ENCODE results near the gene C8A. TPM values are rescaled to one million over a fixed set of nuclear protein-coding genes. Genes with fewer than 3 reads are reported as not detected.

C8A gene
- total and polyA plus RNA-seq, 2 of the 13 experiments (the other 11 are each of a cell fraction or from before 2014, with no cell fraction given): 10.5 to 15.0 TPM

DNA sequence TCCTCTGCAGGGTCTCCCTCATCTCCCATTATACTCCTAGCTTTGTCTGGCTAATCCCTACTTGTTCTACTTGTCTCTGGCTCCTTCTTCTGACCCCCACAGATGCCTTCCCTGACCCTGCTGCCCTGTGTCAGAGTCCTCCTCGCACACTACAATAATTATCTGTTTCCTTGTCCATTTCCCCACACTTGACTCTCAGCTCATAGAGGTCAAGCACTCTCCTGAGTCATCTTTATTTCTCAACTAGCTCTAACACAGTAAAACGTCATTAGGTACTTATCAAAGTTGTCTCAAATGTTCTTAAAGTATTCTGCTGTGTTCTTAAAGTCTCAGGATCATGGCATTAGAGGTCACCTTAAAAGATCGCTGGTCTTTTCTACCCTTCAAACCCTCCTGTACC lies 47.1 kb downstream of the C8A start (continued):
- TF ChIP-seq PRMT3 (CRISPR knock-in tag; IDR thresholded peaks at IDR 0.05; ENCODE audit: borderline replicate concordance, low read depth): no peak
- no peak for TF ChIP-seq RBM39 (IDR thresholded peaks at IDR 0.05; ENCODE audit: low read depth, low read length, poor library complexity, severe bottlenecking)
- TF ChIP-seq, protein P1, sequence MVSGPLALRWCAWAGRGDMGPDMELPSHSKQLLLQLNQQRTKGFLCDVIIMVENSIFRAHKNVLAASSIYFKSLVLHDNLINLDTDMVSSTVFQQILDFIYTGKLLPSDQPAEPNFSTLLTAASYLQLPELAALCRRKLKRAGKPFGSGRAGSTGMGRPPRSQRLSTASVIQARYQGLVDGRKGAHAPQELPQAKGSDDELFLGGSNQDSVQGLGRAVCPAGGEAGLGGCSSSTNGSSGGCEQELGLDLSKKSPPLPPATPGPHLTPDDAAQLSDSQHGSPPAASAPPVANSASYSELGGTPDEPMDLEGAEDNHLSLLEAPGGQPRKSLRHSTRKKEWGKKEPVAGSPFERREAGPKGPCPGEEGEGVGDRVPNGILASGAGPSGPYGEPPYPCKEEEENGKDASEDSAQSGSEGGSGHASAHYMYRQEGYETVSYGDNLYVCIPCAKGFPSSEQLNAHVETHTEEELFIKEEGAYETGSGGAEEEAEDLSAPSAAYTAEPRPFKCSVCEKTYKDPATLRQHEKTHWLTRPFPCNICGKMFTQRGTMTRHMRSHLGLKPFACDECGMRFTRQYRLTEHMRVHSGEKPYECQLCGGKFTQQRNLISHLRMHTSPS (CRISPR knock-in tag; IDR thresholded peaks at IDR 0.05; ENCODE audit: low read depth): no peak
- no peak for TF ChIP-seq ZC3H13 (CRISPR knock-in tag; IDR thresholded peaks at IDR 0.05)
- TF ChIP-seq KLF13 (CRISPR knock-in tag; IDR thresholded peaks at IDR 0.05): no peak

DNA sequence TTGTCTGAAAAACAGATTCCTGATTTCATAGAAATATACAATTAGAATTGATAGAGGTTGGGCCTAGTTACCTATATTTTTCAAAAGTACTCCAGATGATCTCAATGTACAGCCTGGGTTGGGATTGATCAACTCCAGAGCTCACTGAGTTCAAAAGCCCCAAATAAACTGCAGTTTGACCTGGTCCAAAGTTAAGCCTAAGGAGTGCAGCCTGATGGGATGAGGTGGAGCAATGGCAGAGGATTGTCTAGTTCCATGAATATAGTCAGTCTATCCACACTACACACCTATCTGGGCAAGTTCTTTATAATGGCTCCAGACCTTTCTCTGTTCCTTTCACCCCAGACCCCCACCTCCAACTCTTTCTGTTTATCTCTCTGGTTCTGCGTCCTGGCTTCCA lies 49.2 kb downstream of the C8A start:
- no peaks in the 10 kb centered on the region for H3K27me3 ChIP-seq (ENCODE audit: control insufficient read depth in 1 of 2, insufficient read depth in 2 of 2, low read length in 2 of 2)
- intact Hi-C loops (cut with micrococcal nuclease; ENCODE audit: unreplicated experiment) (no loop called here), in situ Hi-C loops (cut with HindIII; ENCODE audit: extremely low pct_ligation_motif_present, low pct_unique_long_range_greater_than_20kb) (no loop called here)
- H3K79me2 ChIP-seq (ENCODE audit: insufficient read depth, low read length): no peaks in the 10 kb centered on the region
- H3K36me3 ChIP-seq (replicated peaks in 1 of 2; ENCODE audit: control insufficient read depth in 1 of 2, insufficient read depth in 2 of 2, low read length in 2 of 2): no peaks in the 10 kb centered on the region; a peak in 1 of 5 replicates
- no TSS peak for BruUV-seq (replicated peaks)
- H3K9me3 ChIP-seq (ENCODE audit: low read length): no peaks in the 10 kb centered on the region
- H3K9ac ChIP-seq (ENCODE audit: insufficient read depth, low read depth, low read length): no peak overlapping the region
- no peak overlapping the region for H3K27ac ChIP-seq (ENCODE audit: extremely low read length, insufficient read depth, low read length)
- peaks cover 63% of the 10 kb centered on the region for H3K4me1 ChIP-seq (ENCODE audit: insufficient read depth, low read length)
- H3K4me3 ChIP-seq (replicated peaks in 1 of 3; ENCODE audit: insufficient read depth in 1 of 3, low read depth in 2 of 3, low read length in 3 of 3): no peak overlapping the region
- no peak for FAIRE-seq
- H2AFZ ChIP-seq (ENCODE audit: low read length): no peak overlapping the region
- CTCF ChIA-PET (ENCODE audit: low intra/inter-chr PET ratio, low total read pairs): no interaction called here
- no peak for ATAC-seq
- no peak overlapping the region for H3K4me2 ChIP-seq (ENCODE audit: low read depth, low read length)
- 100% methylated on average over 1 of the region's 1 CpG for WGBS (ENCODE audit: low lambda C conversion rate)
- TF ChIP-seq, protein P2, sequence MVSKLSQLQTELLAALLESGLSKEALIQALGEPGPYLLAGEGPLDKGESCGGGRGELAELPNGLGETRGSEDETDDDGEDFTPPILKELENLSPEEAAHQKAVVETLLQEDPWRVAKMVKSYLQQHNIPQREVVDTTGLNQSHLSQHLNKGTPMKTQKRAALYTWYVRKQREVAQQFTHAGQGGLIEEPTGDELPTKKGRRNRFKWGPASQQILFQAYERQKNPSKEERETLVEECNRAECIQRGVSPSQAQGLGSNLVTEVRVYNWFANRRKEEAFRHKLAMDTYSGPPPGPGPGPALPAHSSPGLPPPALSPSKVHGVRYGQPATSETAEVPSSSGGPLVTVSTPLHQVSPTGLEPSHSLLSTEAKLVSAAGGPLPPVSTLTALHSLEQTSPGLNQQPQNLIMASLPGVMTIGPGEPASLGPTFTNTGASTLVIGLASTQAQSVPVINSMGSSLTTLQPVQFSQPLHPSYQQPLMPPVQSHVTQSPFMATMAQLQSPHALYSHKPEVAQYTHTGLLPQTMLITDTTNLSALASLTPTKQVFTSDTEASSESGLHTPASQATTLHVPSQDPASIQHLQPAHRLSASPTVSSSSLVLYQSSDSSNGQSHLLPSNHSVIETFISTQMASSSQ (IDR thresholded peaks at IDR 0.05; ENCODE audit: low read depth): no peak
- TF ChIP-seq, protein P2 (CRISPR knock-in tag; IDR thresholded peaks at IDR 0.05; ENCODE audit: borderline replicate concordance): no peak
- no peak for TF ChIP-seq HOXA3 (CRISPR knock-in tag; IDR thresholded peaks at IDR 0.05)
- TF ChIP-seq RELA (CRISPR knock-in tag; IDR thresholded peaks at IDR 0.05): no peak
- TF ChIP-seq HNF4A (CRISPR knock-in tag; IDR thresholded peaks at IDR 0.05): peak; percentile 26; the same call in 1 of the 2 replicates
- no peak for DNase-seq (ENCODE audit: low spot score)
- H4K20me1 ChIP-seq (ENCODE audit: insufficient read depth, low read length): no peaks in the 10 kb centered on the region
- POLR2A ChIA-PET: no interaction called here

Data from HepG2 (cell line).